Keratinocyte (primary cell): ENCODE measurements around the gene C10orf120.

Experiments
- CTCF ChIP-seq, 3 experiments: IDR thresholded peaks in 1 of 3; conservative IDR thresholded peaks in 1 of 3; optimal IDR thresholded peaks in 1 of 3; 2 replicates in 2 of 3; 3 replicates in 1 of 3; pipeline versions ENCODE3 to v1.5.1; 2011; ENCODE audit warnings: low read length in 3 of 3, mild to moderate bottlenecking in 3 of 3, moderate library complexity in 2 of 3, control low read depth in 1 of 3, inconsistent platforms in 1 of 3; ENCODE audit not compliant: insufficient read depth in 2 of 3; ENCODE audit errors: extremely low read depth in 1 of 3
- EZH2 ChIP-seq: IDR thresholded peaks from one replicate; pipeline ENCODE4 v1.6.1; 2012; ENCODE audit warnings: inconsistent platforms, mild to moderate bottlenecking, low read length, moderate library complexity

- TF ChIP-seq CTCF (optimal IDR thresholded peaks at IDR 0.05 in 1 of 3, IDR thresholded peaks at IDR 0.05 in 1 of 3, conservative IDR thresholded peaks at IDR 0.05 in 1 of 3; ENCODE audit: extremely low read depth in 1 of 3, insufficient read depth in 2 of 3, low read length in 3 of 3) (no peak), EZH2 (no peak)
These were observed 2.6 kb upstream of the C10orf120 start for GRCh38 chr10:122702275-122702674.
